Neuronal stem cell (in vitro differentiated cells): Measurements from ENCODE around the gene ARHGEF7.

Experiments used
- DNase-seq: peaks from one replicate; pipeline ENCODE4 v3.0.0-alpha.2; 2013; ENCODE audit warnings: low spot score
- H2AFZ ChIP-seq: one replicate; pipeline ENCODE4 v1.6.1; 2013; ENCODE audit warnings: mild to moderate bottlenecking, low read length, inconsistent platforms
- H2AK5ac ChIP-seq: 2 replicates; pipeline ENCODE4 v1.6.1; 2013; ENCODE audit warnings: low read depth, mild to moderate bottlenecking, inconsistent platforms, low read length, moderate library complexity, mixed read lengths
- H2BK120ac ChIP-seq: 2 replicates; pipeline ENCODE4 v1.6.1; 2013; ENCODE audit warnings: low read depth, mild to moderate bottlenecking, inconsistent platforms, low read length, moderate library complexity, mixed read lengths
- H2BK12ac ChIP-seq: one replicate; pipeline ENCODE4 v1.6.1; 2013; ENCODE audit warnings: low read length, inconsistent platforms
- H2BK15ac ChIP-seq: 2 replicates; pipeline ENCODE4 v1.6.1; 2013; ENCODE audit warnings: mild to moderate bottlenecking, low read length, inconsistent platforms, mixed read lengths
- H2BK5ac ChIP-seq: one replicate; pipeline ENCODE4 v1.6.1; 2013; ENCODE audit warnings: inconsistent platforms, mild to moderate bottlenecking, low read length, moderate library complexity
- H3K14ac ChIP-seq: one replicate; pipeline ENCODE4 v1.6.1; 2013; ENCODE audit warnings: low read length, inconsistent platforms
- H3K18ac ChIP-seq: 2 replicates; pipeline ENCODE4 v1.6.1; 2013; ENCODE audit warnings: low read length, inconsistent platforms
- H3K23ac ChIP-seq: 2 replicates; pipeline ENCODE4 v1.6.1; 2013; ENCODE audit warnings: low read depth, mild to moderate bottlenecking, mixed read lengths, low read length, inconsistent platforms; ENCODE audit not compliant: poor library complexity
- H3K27ac ChIP-seq: replicated peaks from 3 replicates; pipeline ENCODE4 v1.5.1; 2013; ENCODE audit warnings: low read length, inconsistent platforms
- H3K27me3 ChIP-seq, 3 experiments: 2 replicates each; pipeline ENCODE4 v1.6.1; 2013; ENCODE audit warnings: low read length in 3 of 3, mild to moderate bottlenecking in 2 of 3, inconsistent platforms in 1 of 3, low read depth in 1 of 3, mixed read lengths in 1 of 3, moderate library complexity in 1 of 3; ENCODE audit not compliant: control insufficient read depth in 3 of 3, insufficient read depth in 3 of 3
- H3K36me3 ChIP-seq, 2 donors: replicated peaks in 1 of 2; 2 replicates each; pipeline ENCODE4 v1.6.1; 2013; ENCODE audit warnings: low read length in 2 of 2; ENCODE audit not compliant: control insufficient read depth in 2 of 2, insufficient read depth in 2 of 2
- H3K4ac ChIP-seq: 2 replicates; pipeline ENCODE4 v1.6.1; 2013; ENCODE audit warnings: inconsistent platforms, mild to moderate bottlenecking, low read length, moderate library complexity
- H3K4me1 ChIP-seq, 2 donors: 1 replicate in 1 of 2; 2 replicates in 1 of 2; pipeline ENCODE4 v1.6.1; 2013; ENCODE audit warnings: low read length in 2 of 2, low read depth in 1 of 2; ENCODE audit not compliant: control insufficient read depth in 2 of 2, insufficient read depth in 1 of 2
- H3K4me2 ChIP-seq: one replicate; pipeline ENCODE4 v1.6.1; 2013; ENCODE audit warnings: mild to moderate bottlenecking, low read length, inconsistent platforms; ENCODE audit not compliant: insufficient read depth, poor library complexity, severe bottlenecking
- H3K4me3 ChIP-seq, 2 donors: 2 replicates each; pipeline ENCODE4 v1.5.1; 2013; ENCODE audit warnings: low read length in 2 of 2, mild to moderate bottlenecking in 2 of 2, inconsistent platforms in 1 of 2, moderate library complexity in 1 of 2
- H3K79me1 ChIP-seq: one replicate; pipeline ENCODE4 v1.6.1; 2013; ENCODE audit warnings: low read depth, mild to moderate bottlenecking, inconsistent platforms, low read length, moderate library complexity
- H3K9ac ChIP-seq: one replicate; pipeline ENCODE4 v1.6.1; 2013; ENCODE audit warnings: mild to moderate bottlenecking, low read depth, low read length, inconsistent platforms; ENCODE audit not compliant: poor library complexity
- H3K9me3 ChIP-seq, 2 donors: replicated peaks in 1 of 2; 2 replicates each; pipeline versions ENCODE3 to v1.6.1; 2013; ENCODE audit warnings: low read length in 2 of 2, mild to moderate bottlenecking in 2 of 2, inconsistent platforms in 1 of 2, low read depth in 1 of 2, mixed read lengths in 1 of 2, moderate library complexity in 1 of 2; ENCODE audit not compliant: control insufficient read depth in 2 of 2, insufficient read depth in 1 of 2
- H4K8ac ChIP-seq: one replicate; pipeline ENCODE4 v1.6.1; 2013; ENCODE audit warnings: low read depth, mild to moderate bottlenecking, inconsistent platforms, low read length, moderate library complexity
- H4K91ac ChIP-seq: one replicate; pipeline ENCODE4 v1.6.1; 2013; ENCODE audit warnings: low read length, low read depth, mild to moderate bottlenecking, inconsistent platforms; ENCODE audit not compliant: poor library complexity
- WGBS, 2 donors: extraction: QIAGEN DNeasy Blood & Tissue Kit; methylation state at CpG; one replicate each; pipeline ENCODE4 v1.1.7; 2013; ENCODE audit warnings: missing lambda C conversion rate in 2 of 2, mixed read lengths in 1 of 2; ENCODE audit not compliant: insufficient read length in 2 of 2, insufficient replicate concordance in 1 of 2; ENCODE audit errors: extremely low coverage in 2 of 2; 5-methylcytosine and 5-hydroxymethylcytosine counted together

The ARHGEF7 gene

DNA sequence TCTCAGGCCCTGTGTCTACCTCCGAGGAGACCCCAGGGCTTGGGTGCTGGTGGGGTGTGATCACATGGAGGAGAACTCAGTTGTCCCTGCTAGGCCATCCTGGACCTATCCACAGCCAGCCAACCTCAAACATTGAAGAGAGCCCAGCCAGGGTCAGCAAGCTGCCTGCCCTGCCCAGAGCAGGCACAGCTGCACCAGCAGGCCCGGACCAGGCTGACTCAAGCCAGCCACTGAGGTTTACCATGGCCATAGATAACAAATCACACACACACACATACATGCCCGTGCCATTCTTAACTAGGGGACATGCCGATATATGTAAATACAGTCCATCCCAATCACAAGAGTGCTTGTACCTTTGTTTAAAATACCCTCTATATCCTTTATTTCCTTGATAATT lies 8.1 kb downstream of the ARHGEF7 start:
- Histone ChIP-seq H3K36me3 (peaks cover 13 to 38% of the 10 kb centered on the region in 2 donors), H3K23ac (no peak overlapping the region)
- no CpG with 5 or more reads among the region's 4 CpGs for WGBS, 2 donors

DNA sequence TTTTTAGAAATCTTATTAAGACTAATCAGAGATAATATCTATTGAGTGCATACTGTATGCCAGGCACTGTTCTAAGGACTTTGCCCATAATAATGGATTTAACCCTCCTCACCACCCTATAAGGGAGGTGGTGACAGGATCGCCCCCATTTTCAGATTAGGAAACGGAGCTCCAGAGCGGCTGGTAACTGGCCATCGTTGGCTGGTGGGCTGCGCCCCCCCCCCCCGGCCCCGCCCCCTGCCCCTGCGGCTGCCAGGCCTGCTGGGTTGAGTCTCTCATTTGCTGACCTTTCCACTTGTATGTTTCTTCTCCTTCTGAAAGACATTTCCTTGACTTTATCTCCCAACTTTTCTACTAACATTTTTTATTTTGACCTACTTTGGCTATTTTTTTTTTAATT lies 8.5 kb downstream of the ARHGEF7 start:
- H3K79me1 ChIP-seq, result peaks cover 3% of the 10 kb centered on the region
- peaks cover 13 to 37% of the 10 kb centered on the region in 2 donors for H3K36me3 ChIP-seq
- no peak overlapping the region for H2AK5ac ChIP-seq
- no peak overlapping the region for H3K4me2 ChIP-seq
- no peak overlapping the region for H3K9ac ChIP-seq
- H3K23ac ChIP-seq, result no peak overlapping the region
- no peak for DNase-seq
- no peak overlapping the region for H3K27ac ChIP-seq
- H4K8ac ChIP-seq, result no peak overlapping the region
- H2BK15ac ChIP-seq, result no peak overlapping the region
- H3K27me3 ChIP-seq, result no peaks in the 10 kb centered on the region
- H4K91ac ChIP-seq, result no peak overlapping the region
- no peak overlapping the region for H3K14ac ChIP-seq
- H3K4me3 ChIP-seq, result no peak overlapping the region
- H3K18ac ChIP-seq, result no peak overlapping the region
- no peak overlapping the region for H3K4ac ChIP-seq
- H3K9me3 ChIP-seq, result peaks cover 0 to 3% of the 10 kb centered on the region in 2 donors
- H2BK12ac ChIP-seq, result no peak overlapping the region
- peaks cover 0 to 4% of the 10 kb centered on the region in 2 donors for H3K4me1 ChIP-seq
- H2BK120ac ChIP-seq, result no peak overlapping the region
- no peak overlapping the region for H2AFZ ChIP-seq
- WGBS, 2 donors, result no CpG with 5 or more reads among the region's 8 CpGs
- no peak overlapping the region for H2BK5ac ChIP-seq

More for the DNA sequence above, 8.1 kb downstream of the ARHGEF7 start:
- Histone ChIP-seq H2BK12ac (no peak overlapping the region), H2BK15ac (no peak overlapping the region), H2AK5ac (no peak overlapping the region), H3K79me1 (peaks cover 3% of the 10 kb centered on the region), H2AFZ (no peak overlapping the region), H4K91ac (no peak overlapping the region), H2BK120ac (no peak overlapping the region), H4K8ac (no peak overlapping the region), H3K9me3 (peaks cover 0 to 3% of the 10 kb centered on the region in 2 donors), H3K18ac (no peak overlapping the region), H3K4me3 (no peak overlapping the region), H3K27me3 (no peaks in the 10 kb centered on the region), H3K14ac (no peak overlapping the region), H3K4me2 (no peak overlapping the region), H3K4ac (no peak overlapping the region), H3K4me1 (peaks cover 0 to 4% of the 10 kb centered on the region in 2 donors), H2BK5ac (no peak overlapping the region), H3K9ac (no peak overlapping the region), H3K27ac (no peak overlapping the region)
- DNase-seq, result no peak

DNA sequence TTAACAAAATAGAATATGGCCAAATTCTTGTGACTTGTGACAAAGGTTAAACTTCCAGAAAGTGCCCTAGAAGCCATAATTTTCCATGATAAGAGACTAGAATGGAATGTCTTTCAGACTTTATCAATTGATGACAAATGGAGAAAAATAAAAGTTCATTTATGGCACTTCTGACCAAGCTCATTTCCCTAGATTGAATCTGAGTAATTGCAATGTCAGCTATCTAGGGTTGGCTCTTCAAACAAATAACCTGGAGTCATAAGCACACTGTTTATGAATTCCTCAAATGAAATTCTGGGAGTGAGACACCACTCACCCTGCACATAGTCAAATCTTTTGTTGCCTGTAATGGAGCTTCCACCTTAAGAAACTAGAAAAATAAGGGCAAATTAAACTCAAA lies 11.4 kb downstream of the ARHGEF7 start:
- Histone ChIP-seq H3K4me2 (no peak overlapping the region), H3K18ac (no peak overlapping the region), H2AK5ac (no peak overlapping the region), H3K79me1 (no peaks in the 10 kb centered on the region), H3K4me3 (no peak overlapping the region), H3K9me3 (no peaks in the 10 kb centered on the region), H2BK120ac (no peak overlapping the region), H4K91ac (no peak overlapping the region), H3K4ac (no peak overlapping the region), H4K8ac (no peak overlapping the region), H2BK12ac (no peak overlapping the region), H3K27ac (no peak overlapping the region), H3K36me3 (peaks cover 4 to 13% of the 10 kb centered on the region in 2 donors), H2BK15ac (no peak overlapping the region), H3K4me1 (peaks cover 0 to 3% of the 10 kb centered on the region in 2 donors), H2AFZ (no peak overlapping the region), H3K9ac (no peak overlapping the region), H3K23ac (no peak overlapping the region), H3K14ac (no peak overlapping the region), H3K27me3 (no peaks in the 10 kb centered on the region), H2BK5ac (no peak overlapping the region)
- no peak for DNase-seq

- no peak overlapping the region for H3K14ac ChIP-seq
- H3K4ac ChIP-seq, result no peak overlapping the region
- no peaks in the 10 kb centered on the region for H3K4me1 ChIP-seq
- H3K9ac ChIP-seq, result no peak overlapping the region
- no peak overlapping the region for H3K4me2 ChIP-seq
- no peak overlapping the region for H4K8ac ChIP-seq
- no peak overlapping the region for H3K18ac ChIP-seq
- H3K27me3 ChIP-seq, result no peaks in the 10 kb centered on the region
- no peak overlapping the region for H2AFZ ChIP-seq
- H4K91ac ChIP-seq, result no peak overlapping the region
- no peak overlapping the region for H2BK15ac ChIP-seq
- WGBS, 2 donors, result no CpG with 5 or more reads among the region's 9 CpGs
- H3K79me1 ChIP-seq, result peaks cover 2% of the 10 kb centered on the region
- H2BK120ac ChIP-seq, result no peak overlapping the region
- no peak overlapping the region for H2BK12ac ChIP-seq
- no peak for DNase-seq
- H2AK5ac ChIP-seq, result no peak overlapping the region
- H3K4me3 ChIP-seq, result no peak overlapping the region
- no peak overlapping the region for H2BK5ac ChIP-seq
- no peak overlapping the region for H3K27ac ChIP-seq
- peaks cover 0 to 6% of the 10 kb centered on the region in 2 donors for H3K36me3 ChIP-seq
- no peaks in the 10 kb centered on the region for H3K9me3 ChIP-seq
- no peak overlapping the region for H3K23ac ChIP-seq
Measured at GRCh38 chr13:111129465-111130115, 14.5 kb downstream of the ARHGEF7 start.
